K562 (cell line): ENCODE measurements around the gene SCAMP1. TPM values are rescaled to one million over a fixed set of nuclear protein-coding genes. Genes with fewer than 3 reads are reported as not detected.

Experiments
- CBX1 ChIP-seq: sonication (generic); IDR thresholded peaks from 2 replicates; pipeline ENCODE4 v1.6.1; 2016; ENCODE audit warnings: antibody characterized with exemption, low read depth, mild to moderate bottlenecking
- CBX3 ChIP-seq, 2 experiments: IDR thresholded peaks; 1 replicate in 1 of 2; 2 replicates in 1 of 2; pipeline ENCODE4 v1.6.1; 2012; ENCODE audit warnings: inconsistent platforms in 2 of 2, low read length in 2 of 2, borderline replicate concordance in 1 of 2, control low read depth in 1 of 2
- EP400 ChIP-seq: fragments of 450-650 bp; IDR thresholded peaks from 2 replicates; pipeline ENCODE4 v1.6.1; 2017; ENCODE audit warnings: antibody characterized with exemption, mild to moderate bottlenecking, moderate library complexity
- KDM2B ChIP-seq: fragments of 250-450 bp; sonication (Bioruptor Pico); IDR thresholded peaks from 2 replicates; pipeline ENCODE4 v1.8.0; 2021; ENCODE audit warnings: mild to moderate bottlenecking, moderate library complexity
- MAFF ChIP-seq: IDR thresholded peaks from 2 replicates; pipeline ENCODE4 v1.6.1; 2012; ENCODE audit warnings: low read length, improper control_type of control experiment
- MTA1 ChIP-seq: fragments of 450-650 bp; IDR thresholded peaks from 2 replicates; pipeline ENCODE4 v1.6.1; 2017; ENCODE audit warnings: borderline replicate concordance
- NFIC ChIP-seq: fragments of 450-650 bp; IDR thresholded peaks from 2 replicates; pipeline ENCODE4 v1.6.1; 2017; ENCODE audit warnings: mild to moderate bottlenecking, inconsistent platforms
- RBFOX2 ChIP-seq: fragments of 200-400 bp; formaldehyde crosslinking; IDR thresholded peaks from 2 replicates; pipeline ENCODE4 v1.6.1; 2017; ENCODE audit warnings: low read depth, mild to moderate bottlenecking, low read length, moderate library complexity
- SAFB2 ChIP-seq: fragments of 200-400 bp; formaldehyde crosslinking; IDR thresholded peaks from 2 replicates; pipeline ENCODE4 v1.6.1; 2018; ENCODE audit warnings: borderline replicate concordance, low read length, low read depth, moderate library complexity; ENCODE audit not compliant: severe bottlenecking
- TRIM24 ChIP-seq, 2 experiments: fragments of 450-650 bp; IDR thresholded peaks; 2 replicates each; pipeline ENCODE4 v1.6.1; 2016
- ZNF586 ChIP-seq: fragments of 450-650 bp; formaldehyde crosslinking; conservative IDR thresholded peaks from 2 replicates; pipeline ENCODE4 v1.4.0; 2020; ENCODE audit warnings: mild to moderate bottlenecking, moderate library complexity
- ZNF764 ChIP-seq: fragments of 250-450 bp; sonication (Bioruptor Pico); IDR thresholded peaks from 2 replicates; pipeline ENCODE4 v1.4.0; 2020; ENCODE audit warnings: low read depth, mild to moderate bottlenecking, moderate library complexity
- polyA plus RNA-seq, 8 experiments: library from polyadenylated mRNA; depleted of rRNA in 4 of 8; stranded (reverse) in 5 of 8; unstranded in 3 of 8; fragments of >200 nt; fragmentation: Nextera tagmentation in 2 of 8; fragmentation: Illumina TruSeq in 1 of 8; extraction: Ambion mirVana in 2 of 8; extraction: Trizol in 1 of 8; gene quantifications; 2 replicates each; pipeline versions ENCODE4 v1.2.1 to v1.2.3, GENCODE V29; 2011 to 2014; ENCODE audit warnings: inconsistent platforms in 1 of 8, missing spikeins in 1 of 8
- total RNA-seq, 7 experiments: library from RNA; depleted of rRNA in 6 of 7; stranded (reverse); fragments of >200 nt in 6 of 7; fragmentation: Illumina TruSeq in 2 of 7; extraction: Trizol in 2 of 7; gene quantifications; 2 replicates each; pipeline versions ENCODE4 v1.2.1 to v1.2.3, GENCODE V29; 2011 to 2021; ENCODE audit warnings: low replicate concordance in 1 of 7
- TF ChIP-seq, protein P1 (sequence below), 2 experiments: fragments of 450-650 bp; conservative IDR thresholded peaks; 2 replicates each; pipeline ENCODE4 v1.6.1; 2017; ENCODE audit warnings: mild to moderate bottlenecking in 2 of 2, moderate library complexity in 2 of 2
- TF ChIP-seq, protein P2 (sequence below): fragments of 450-650 bp; formaldehyde crosslinking; IDR thresholded peaks from 2 replicates; pipeline ENCODE4 v1.4.0; 2020; ENCODE audit warnings: mild to moderate bottlenecking, moderate library complexity
- TF ChIP-seq, protein P3 (sequence below), 2 experiments: fragments of 150-350 bp in 1 of 2; IDR thresholded peaks; 2 replicates each; pipeline ENCODE4 v1.6.1; 2012 to 2016; ENCODE audit warnings: low read depth in 2 of 2, low read length in 2 of 2, mild to moderate bottlenecking in 1 of 2, moderate library complexity in 1 of 2
- TF ChIP-seq, protein P4 (sequence below): sonication (generic); formaldehyde crosslinking; IDR thresholded peaks from 2 replicates; pipeline ENCODE4 v1.8.1; 2023; ENCODE audit warnings: missing genetic modification reagents, mild to moderate bottlenecking, borderline replicate concordance

SCAMP1 gene
- total and polyA plus RNA-seq, 9 of the 15 experiments (the other 6 are each of a cell fraction or from before 2014, with no cell fraction given), result 5.4 to 23.9 (median 13.8) TPM

DNA sequence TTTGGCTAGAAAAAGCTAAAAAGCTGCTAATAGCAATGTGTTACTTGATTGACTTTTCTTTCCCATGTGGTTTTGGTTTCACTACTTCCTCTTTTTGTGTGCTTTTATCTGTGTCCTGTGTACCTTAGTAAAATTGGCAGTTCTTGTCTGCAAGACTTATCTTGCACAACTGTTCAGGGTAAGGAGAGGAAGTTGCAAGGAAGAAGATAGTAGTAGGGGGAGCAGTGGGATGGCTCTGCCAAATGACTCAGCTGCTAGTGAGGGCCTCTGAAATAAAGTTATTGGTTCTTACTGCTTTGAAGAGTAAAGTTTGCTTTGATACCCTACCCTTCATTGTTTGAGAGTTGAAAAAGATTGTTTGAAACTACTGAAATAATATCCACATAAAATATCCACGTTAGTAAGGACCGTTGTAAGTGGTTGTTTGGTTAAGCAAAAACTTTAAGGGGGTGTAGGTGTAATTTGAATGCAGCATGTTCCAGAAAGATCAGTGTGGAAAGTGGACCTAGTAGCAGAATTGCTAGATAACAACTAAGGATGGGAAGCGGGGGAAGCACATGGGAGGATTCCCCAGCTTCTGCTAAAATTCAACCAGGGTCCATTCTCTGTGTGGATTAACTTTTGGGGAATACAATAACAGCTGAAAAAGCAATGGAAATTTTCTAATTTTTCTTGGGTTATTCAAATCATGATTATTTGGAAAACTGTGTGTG is 123.5 kb downstream of the SCAMP1 start (continued):
- TF ChIP-seq MAFF, result peak; percentile 81; the same call in 1 of the 2 replicates
- TF ChIP-seq, protein P1, sequence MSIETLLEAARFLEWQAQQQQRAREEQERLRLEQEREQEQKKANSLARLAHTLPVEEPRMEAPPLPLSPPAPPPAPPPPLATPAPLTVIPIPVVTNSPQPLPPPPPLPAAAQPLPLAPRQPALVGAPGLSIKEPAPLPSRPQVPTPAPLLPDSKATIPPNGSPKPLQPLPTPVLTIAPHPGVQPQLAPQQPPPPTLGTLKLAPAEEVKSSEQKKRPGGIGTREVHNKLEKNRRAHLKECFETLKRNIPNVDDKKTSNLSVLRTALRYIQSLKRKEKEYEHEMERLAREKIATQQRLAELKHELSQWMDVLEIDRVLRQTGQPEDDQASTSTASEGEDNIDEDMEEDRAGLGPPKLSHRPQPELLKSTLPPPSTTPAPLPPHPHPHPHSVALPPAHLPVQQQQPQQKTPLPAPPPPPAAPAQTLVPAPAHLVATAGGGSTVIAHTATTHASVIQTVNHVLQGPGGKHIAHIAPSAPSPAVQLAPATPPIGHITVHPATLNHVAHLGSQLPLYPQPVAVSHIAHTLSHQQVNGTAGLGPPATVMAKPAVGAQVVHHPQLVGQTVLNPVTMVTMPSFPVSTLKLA (conservative IDR thresholded peaks at IDR 0.05), result peak; percentile 63 to 84
- no peak for TF ChIP-seq CBX1
- no peak for TF ChIP-seq ZNF586 (CRISPR knock-in tag)
- TF ChIP-seq, protein P2, sequence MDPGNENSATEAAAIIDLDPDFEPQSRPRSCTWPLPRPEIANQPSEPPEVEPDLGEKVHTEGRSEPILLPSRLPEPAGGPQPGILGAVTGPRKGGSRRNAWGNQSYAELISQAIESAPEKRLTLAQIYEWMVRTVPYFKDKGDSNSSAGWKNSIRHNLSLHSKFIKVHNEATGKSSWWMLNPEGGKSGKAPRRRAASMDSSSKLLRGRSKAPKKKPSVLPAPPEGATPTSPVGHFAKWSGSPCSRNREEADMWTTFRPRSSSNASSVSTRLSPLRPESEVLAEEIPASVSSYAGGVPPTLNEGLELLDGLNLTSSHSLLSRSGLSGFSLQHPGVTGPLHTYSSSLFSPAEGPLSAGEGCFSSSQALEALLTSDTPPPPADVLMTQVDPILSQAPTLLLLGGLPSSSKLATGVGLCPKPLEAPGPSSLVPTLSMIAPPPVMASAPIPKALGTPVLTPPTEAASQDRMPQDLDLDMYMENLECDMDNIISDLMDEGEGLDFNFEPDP (CRISPR knock-in tag), result no peak
- no peak for TF ChIP-seq KDM2B (CRISPR knock-in tag)
- TF ChIP-seq SAFB2, result no peak
- peak; percentile 84 for TF ChIP-seq NFIC
- TF ChIP-seq RBFOX2, result no peak
- TF ChIP-seq EP400, result peak; percentile 82
- TF ChIP-seq, protein P3, sequence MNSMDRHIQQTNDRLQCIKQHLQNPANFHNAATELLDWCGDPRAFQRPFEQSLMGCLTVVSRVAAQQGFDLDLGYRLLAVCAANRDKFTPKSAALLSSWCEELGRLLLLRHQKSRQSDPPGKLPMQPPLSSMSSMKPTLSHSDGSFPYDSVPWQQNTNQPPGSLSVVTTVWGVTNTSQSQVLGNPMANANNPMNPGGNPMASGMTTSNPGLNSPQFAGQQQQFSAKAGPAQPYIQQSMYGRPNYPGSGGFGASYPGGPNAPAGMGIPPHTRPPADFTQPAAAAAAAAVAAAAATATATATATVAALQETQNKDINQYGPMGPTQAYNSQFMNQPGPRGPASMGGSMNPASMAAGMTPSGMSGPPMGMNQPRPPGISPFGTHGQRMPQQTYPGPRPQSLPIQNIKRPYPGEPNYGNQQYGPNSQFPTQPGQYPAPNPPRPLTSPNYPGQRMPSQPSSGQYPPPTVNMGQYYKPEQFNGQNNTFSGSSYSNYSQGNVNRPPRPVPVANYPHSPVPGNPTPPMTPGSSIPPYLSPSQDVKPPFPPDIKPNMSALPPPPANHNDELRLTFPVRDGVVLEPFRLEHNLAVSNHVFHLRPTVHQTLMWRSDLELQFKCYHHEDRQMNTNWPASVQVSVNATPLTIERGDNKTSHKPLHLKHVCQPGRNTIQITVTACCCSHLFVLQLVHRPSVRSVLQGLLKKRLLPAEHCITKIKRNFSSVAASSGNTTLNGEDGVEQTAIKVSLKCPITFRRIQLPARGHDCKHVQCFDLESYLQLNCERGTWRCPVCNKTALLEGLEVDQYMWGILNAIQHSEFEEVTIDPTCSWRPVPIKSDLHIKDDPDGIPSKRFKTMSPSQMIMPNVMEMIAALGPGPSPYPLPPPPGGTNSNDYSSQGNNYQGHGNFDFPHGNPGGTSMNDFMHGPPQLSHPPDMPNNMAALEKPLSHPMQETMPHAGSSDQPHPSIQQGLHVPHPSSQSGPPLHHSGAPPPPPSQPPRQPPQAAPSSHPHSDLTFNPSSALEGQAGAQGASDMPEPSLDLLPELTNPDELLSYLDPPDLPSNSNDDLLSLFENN (IDR thresholded peaks at IDR 0.05; ENCODE audit: low read depth in 2 of 2, low read length in 2 of 2), result peak in 1 of 2 experiments; percentile 82; a peak in 1 of 4 replicates
- TF ChIP-seq CBX3 (IDR thresholded peaks at IDR 0.05; ENCODE audit: borderline replicate concordance in 1 of 2, low read length in 2 of 2), result peak in 1 of 2 experiments; percentile 98; a peak in 2 of 3 replicates
- peak; percentile 92 to 96 for TF ChIP-seq TRIM24 (IDR thresholded peaks at IDR 0.05)
- TF ChIP-seq, protein P4, sequence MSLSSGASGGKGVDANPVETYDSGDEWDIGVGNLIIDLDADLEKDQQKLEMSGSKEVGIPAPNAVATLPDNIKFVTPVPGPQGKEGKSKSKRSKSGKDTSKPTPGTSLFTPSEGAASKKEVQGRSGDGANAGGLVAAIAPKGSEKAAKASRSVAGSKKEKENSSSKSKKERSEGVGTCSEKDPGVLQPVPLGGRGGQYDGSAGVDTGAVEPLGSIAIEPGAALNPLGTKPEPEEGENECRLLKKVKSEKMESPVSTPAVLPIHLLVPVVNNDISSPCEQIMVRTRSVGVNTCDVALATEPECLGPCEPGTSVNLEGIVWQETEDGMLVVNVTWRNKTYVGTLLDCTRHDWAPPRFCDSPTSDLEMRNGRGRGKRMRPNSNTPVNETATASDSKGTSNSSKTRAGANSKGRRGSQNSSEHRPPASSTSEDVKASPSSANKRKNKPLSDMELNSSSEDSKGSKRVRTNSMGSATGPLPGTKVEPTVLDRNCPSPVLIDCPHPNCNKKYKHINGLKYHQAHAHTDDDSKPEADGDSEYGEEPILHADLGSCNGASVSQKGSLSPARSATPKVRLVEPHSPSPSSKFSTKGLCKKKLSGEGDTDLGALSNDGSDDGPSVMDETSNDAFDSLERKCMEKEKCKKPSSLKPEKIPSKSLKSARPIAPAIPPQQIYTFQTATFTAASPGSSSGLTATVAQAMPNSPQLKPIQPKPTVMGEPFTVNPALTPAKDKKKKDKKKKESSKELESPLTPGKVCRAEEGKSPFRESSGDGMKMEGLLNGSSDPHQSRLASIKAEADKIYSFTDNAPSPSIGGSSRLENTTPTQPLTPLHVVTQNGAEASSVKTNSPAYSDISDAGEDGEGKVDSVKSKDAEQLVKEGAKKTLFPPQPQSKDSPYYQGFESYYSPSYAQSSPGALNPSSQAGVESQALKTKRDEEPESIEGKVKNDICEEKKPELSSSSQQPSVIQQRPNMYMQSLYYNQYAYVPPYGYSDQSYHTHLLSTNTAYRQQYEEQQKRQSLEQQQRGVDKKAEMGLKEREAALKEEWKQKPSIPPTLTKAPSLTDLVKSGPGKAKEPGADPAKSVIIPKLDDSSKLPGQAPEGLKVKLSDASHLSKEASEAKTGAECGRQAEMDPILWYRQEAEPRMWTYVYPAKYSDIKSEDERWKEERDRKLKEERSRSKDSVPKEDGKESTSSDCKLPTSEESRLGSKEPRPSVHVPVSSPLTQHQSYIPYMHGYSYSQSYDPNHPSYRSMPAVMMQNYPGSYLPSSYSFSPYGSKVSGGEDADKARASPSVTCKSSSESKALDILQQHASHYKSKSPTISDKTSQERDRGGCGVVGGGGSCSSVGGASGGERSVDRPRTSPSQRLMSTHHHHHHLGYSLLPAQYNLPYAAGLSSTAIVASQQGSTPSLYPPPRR (CRISPR knock-in tag), result no peak
- TF ChIP-seq MTA1, result peak; percentile 91; the same call in 1 of the 2 replicates
- no peak for TF ChIP-seq ZNF764 (CRISPR knock-in tag)
